Measurements from ENCODE around the gene WWC1. TPM values are rescaled to one million over a fixed set of nuclear protein-coding genes. Genes with fewer than 3 reads are reported as not detected.

Gene WWC1
- total and polyA plus RNA-seq, 2 experiments from 2014 or later: 27.6 to 27.8 TPM

DNA sequence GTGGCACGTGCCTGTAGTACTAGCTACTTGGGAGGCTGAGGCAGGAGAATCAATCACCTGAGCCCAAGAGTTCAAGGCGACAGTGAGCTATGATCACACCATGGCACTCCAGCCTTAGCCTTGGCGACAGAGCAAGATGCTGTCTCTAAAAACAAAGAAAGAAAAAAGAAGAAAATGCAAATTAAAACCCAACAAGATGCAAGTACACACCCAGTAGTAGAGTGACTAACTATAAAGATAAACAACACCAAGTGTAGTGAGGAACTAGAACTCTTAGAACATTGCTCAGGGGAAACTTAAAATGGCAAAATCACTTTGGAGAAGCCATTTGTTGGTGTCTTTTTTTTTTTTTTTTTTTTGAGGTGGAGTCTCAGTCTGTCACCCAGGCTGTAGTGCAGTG, 160.1 kb downstream of the WWC1 start:
- no peaks in the 10 kb centered on the region for H3K36me3 ChIP-seq (replicated peaks; ENCODE audit: insufficient read depth, low read depth)
- no peak overlapping the region for H3K4me2 ChIP-seq
- no peak for DNase-seq (ENCODE audit: low spot score)
- H3K79me2 ChIP-seq: no peaks in the 10 kb centered on the region
- H2AFZ ChIP-seq: no peak overlapping the region
- no peaks in the 10 kb centered on the region for H3K9me3 ChIP-seq (ENCODE audit: low read depth)
- H3K27ac ChIP-seq: no peak overlapping the region
- 84% methylated on average over 3 of the region's 3 CpGs for WGBS (ENCODE audit: low lambda C conversion rate, missing lambda C conversion rate)
- no peak for TF ChIP-seq EZH2phosphoT487 (IDR thresholded peaks at IDR 0.05; ENCODE audit: low read depth, severe bottlenecking, unreplicated experiment)
- TF ChIP-seq, protein P1, sequence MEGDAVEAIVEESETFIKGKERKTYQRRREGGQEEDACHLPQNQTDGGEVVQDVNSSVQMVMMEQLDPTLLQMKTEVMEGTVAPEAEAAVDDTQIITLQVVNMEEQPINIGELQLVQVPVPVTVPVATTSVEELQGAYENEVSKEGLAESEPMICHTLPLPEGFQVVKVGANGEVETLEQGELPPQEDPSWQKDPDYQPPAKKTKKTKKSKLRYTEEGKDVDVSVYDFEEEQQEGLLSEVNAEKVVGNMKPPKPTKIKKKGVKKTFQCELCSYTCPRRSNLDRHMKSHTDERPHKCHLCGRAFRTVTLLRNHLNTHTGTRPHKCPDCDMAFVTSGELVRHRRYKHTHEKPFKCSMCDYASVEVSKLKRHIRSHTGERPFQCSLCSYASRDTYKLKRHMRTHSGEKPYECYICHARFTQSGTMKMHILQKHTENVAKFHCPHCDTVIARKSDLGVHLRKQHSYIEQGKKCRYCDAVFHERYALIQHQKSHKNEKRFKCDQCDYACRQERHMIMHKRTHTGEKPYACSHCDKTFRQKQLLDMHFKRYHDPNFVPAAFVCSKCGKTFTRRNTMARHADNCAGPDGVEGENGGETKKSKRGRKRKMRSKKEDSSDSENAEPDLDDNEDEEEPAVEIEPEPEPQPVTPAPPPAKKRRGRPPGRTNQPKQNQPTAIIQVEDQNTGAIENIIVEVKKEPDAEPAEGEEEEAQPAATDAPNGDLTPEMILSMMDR (IDR thresholded peaks at IDR 0.05; ENCODE audit: poor library complexity): no peak
- TF ChIP-seq EZH2 (IDR thresholded peaks at IDR 0.05; ENCODE audit: borderline replicate concordance): no peak
- no peaks in the 10 kb centered on the region for H3K27me3 ChIP-seq
- no peaks in the 10 kb centered on the region for H4K20me1 ChIP-seq (ENCODE audit: insufficient read depth, poor library complexity, severe bottlenecking)
- no peaks in the 10 kb centered on the region for H3K4me1 ChIP-seq (ENCODE audit: insufficient read depth)
- H3K4me3 ChIP-seq: no peak overlapping the region
- no peaks in the 10 kb centered on the region for H3K9me2 ChIP-seq (replicated peaks; ENCODE audit: insufficient read depth)

GRCh38 chr5:168455201-168455600, 163.8 kb downstream of the WWC1 start:
- H3K4me3 ChIP-seq: no peak overlapping the region
- no peaks in the 10 kb centered on the region for H4K20me1 ChIP-seq (ENCODE audit: insufficient read depth, poor library complexity, severe bottlenecking)
- H3K27me3 ChIP-seq: no peaks in the 10 kb centered on the region
- H3K36me3 ChIP-seq (replicated peaks; ENCODE audit: insufficient read depth, low read depth): no peaks in the 10 kb centered on the region
- TF ChIP-seq EZH2phosphoT487 (IDR thresholded peaks at IDR 0.05; ENCODE audit: low read depth, severe bottlenecking, unreplicated experiment): no peak
- no peak for TF ChIP-seq EZH2 (IDR thresholded peaks at IDR 0.05; ENCODE audit: borderline replicate concordance)
- TF ChIP-seq, protein P1 (IDR thresholded peaks at IDR 0.05; ENCODE audit: poor library complexity): no peak
- no peak overlapping the region for H2AFZ ChIP-seq
- H3K9me2 ChIP-seq (replicated peaks; ENCODE audit: insufficient read depth): no peaks in the 10 kb centered on the region
- no peak overlapping the region for H3K27ac ChIP-seq
- H3K4me2 ChIP-seq: no peak overlapping the region
- 96% methylated on average over 12 of the region's 12 CpGs for WGBS (ENCODE audit: low lambda C conversion rate, missing lambda C conversion rate)
- H3K4me1 ChIP-seq (ENCODE audit: insufficient read depth): no peaks in the 10 kb centered on the region
- no peaks in the 10 kb centered on the region for H3K79me2 ChIP-seq
- H3K9me3 ChIP-seq (ENCODE audit: low read depth): no peaks in the 10 kb centered on the region
- DNase-seq (ENCODE audit: low spot score): no peak

- no peaks in the 10 kb centered on the region for H3K4me1 ChIP-seq (ENCODE audit: insufficient read depth)
- TF ChIP-seq, protein P1 (IDR thresholded peaks at IDR 0.05; ENCODE audit: poor library complexity): no peak
- TF ChIP-seq EZH2phosphoT487 (IDR thresholded peaks at IDR 0.05; ENCODE audit: low read depth, severe bottlenecking, unreplicated experiment) (no peak), EZH2 (IDR thresholded peaks at IDR 0.05; ENCODE audit: borderline replicate concordance) (no peak)
- no peaks in the 10 kb centered on the region for H3K9me3 ChIP-seq (ENCODE audit: low read depth)
- no peaks in the 10 kb centered on the region for H4K20me1 ChIP-seq (ENCODE audit: insufficient read depth, poor library complexity, severe bottlenecking)
- no peaks in the 10 kb centered on the region for H3K27me3 ChIP-seq
- no peaks in the 10 kb centered on the region for H3K36me3 ChIP-seq (replicated peaks; ENCODE audit: insufficient read depth, low read depth)
- H3K4me2 ChIP-seq: no peak overlapping the region
- H3K4me3 ChIP-seq: no peak overlapping the region
- no peaks in the 10 kb centered on the region for H3K79me2 ChIP-seq
- no peak for DNase-seq (ENCODE audit: low spot score)
- no peak overlapping the region for H2AFZ ChIP-seq
- no peaks in the 10 kb centered on the region for H3K9me2 ChIP-seq (replicated peaks; ENCODE audit: insufficient read depth)
- H3K27ac ChIP-seq: no peak overlapping the region
- 100% methylated on average over 3 of the region's 3 CpGs for WGBS (ENCODE audit: low lambda C conversion rate, missing lambda C conversion rate)
Measured at GRCh38 chr5:168457542-168457941, 166.1 kb downstream of the WWC1 start.

GRCh38 chr5:168460606-168461005, 169.2 kb downstream of the WWC1 start:
- WGBS (ENCODE audit: low lambda C conversion rate, missing lambda C conversion rate): 93% methylated on average over 9 of the region's 9 CpGs
- H2AFZ ChIP-seq: no peak overlapping the region
- no peak overlapping the region for H3K4me2 ChIP-seq
- no peaks in the 10 kb centered on the region for H3K79me2 ChIP-seq
- no peaks in the 10 kb centered on the region for H3K27me3 ChIP-seq
- DNase-seq (ENCODE audit: low spot score): no peak
- H3K9me2 ChIP-seq (replicated peaks; ENCODE audit: insufficient read depth): no peaks in the 10 kb centered on the region
- no peak overlapping the region for H3K4me3 ChIP-seq
- TF ChIP-seq EZH2phosphoT487 (IDR thresholded peaks at IDR 0.05; ENCODE audit: low read depth, severe bottlenecking, unreplicated experiment) (no peak), EZH2 (IDR thresholded peaks at IDR 0.05; ENCODE audit: borderline replicate concordance) (no peak)
- TF ChIP-seq, protein P1 (IDR thresholded peaks at IDR 0.05; ENCODE audit: poor library complexity): no peak
- H3K9me3 ChIP-seq (ENCODE audit: low read depth): no peaks in the 10 kb centered on the region
- H3K4me1 ChIP-seq (ENCODE audit: insufficient read depth): no peaks in the 10 kb centered on the region
- H4K20me1 ChIP-seq (ENCODE audit: insufficient read depth, poor library complexity, severe bottlenecking): no peaks in the 10 kb centered on the region
- H3K36me3 ChIP-seq (replicated peaks; ENCODE audit: insufficient read depth, low read depth): no peaks in the 10 kb centered on the region
- H3K27ac ChIP-seq: no peak overlapping the region
